NT2/D1 (cell line): ENCODE results near the gene FGFR1OP2.

Experiments used
- SUZ12 ChIP-seq: IDR thresholded peaks from 2 replicates; pipeline ENCODE4 v1.6.1; 2011; ENCODE audit not compliant: insufficient read length, insufficient read depth; ENCODE audit errors: extremely low read depth
- YY1 ChIP-seq: IDR thresholded peaks from 2 replicates; pipeline ENCODE4 v1.6.1; 2011; ENCODE audit not compliant: insufficient read length, insufficient read depth
- ZNF274 ChIP-seq: IDR thresholded peaks from 2 replicates; pipeline ENCODE4 v1.6.1; 2011; ENCODE audit warnings: mild to moderate bottlenecking, low read depth, low read length

- TF ChIP-seq YY1 (no peak), SUZ12 (no peak), ZNF274 (no peak)
Measured at GRCh38 chr12:26954027-26954426, 15.8 kb downstream of the FGFR1OP2 start.
